NT2/D1 (cell line): ENCODE results near the gene SEMA3F.
"Not testable (repeated sequence)": the region's sequence is repeated elsewhere in the genome, so short reads cannot be mapped to it uniquely, and the experiment has no call there.

Experiments
- SUZ12 ChIP-seq: IDR thresholded peaks from 2 replicates; pipeline ENCODE4 v1.6.1; 2011; ENCODE audit not compliant: insufficient read length, insufficient read depth; ENCODE audit errors: extremely low read depth
- YY1 ChIP-seq: IDR thresholded peaks from 2 replicates; pipeline ENCODE4 v1.6.1; 2011; ENCODE audit not compliant: insufficient read length, insufficient read depth
- ZNF274 ChIP-seq: IDR thresholded peaks from 2 replicates; pipeline ENCODE4 v1.6.1; 2011; ENCODE audit warnings: mild to moderate bottlenecking, low read depth, low read length

- not testable (repeated sequence) for TF ChIP-seq YY1, ZNF274, SUZ12
Observed at GRCh38 chr3:50211368-50211717, 56.2 kb downstream of the SEMA3F start.
